ENCODE measurements around the gene TVP23C.
"Not testable (repeated sequence)": the region's sequence is repeated elsewhere in the genome, so short reads cannot be mapped to it uniquely, and the experiment has no call there.

DNA sequence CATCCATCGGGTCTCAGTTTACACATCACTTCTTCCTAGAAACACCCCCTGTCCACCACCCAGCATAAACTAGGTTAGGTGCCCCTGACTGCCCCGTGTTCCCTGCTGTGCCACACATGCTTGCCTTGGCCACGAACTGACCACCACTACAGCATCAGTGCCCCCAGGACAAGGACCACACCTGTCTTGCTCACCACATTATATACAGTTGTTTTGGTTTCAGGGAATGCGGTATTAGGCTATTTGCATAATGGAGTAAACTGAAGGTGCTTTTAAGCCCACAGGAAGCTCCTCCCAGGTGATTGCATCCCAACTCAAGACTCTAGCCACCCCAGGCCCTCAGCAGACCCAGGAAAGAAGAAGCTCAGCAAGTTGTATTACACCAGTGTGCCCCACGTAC, 20.0 kb upstream of the TVP23C start:
- not testable (repeated sequence) for TF ChIP-seq POLR2A, EP300, CTCF (IDR thresholded peaks at IDR 0.05)

Data from stomach (tissue), 4 donors.